HG03064 (cell line): Measurements from ENCODE around the gene RAB37.

ENCODE experiments used
- ATAC-seq: cut with Tn5 transposase; IDR thresholded peaks from one replicate; pipeline ENCODE4 v1.9.1; 2021; ENCODE audit warnings: low read depth; ENCODE audit not compliant: unreplicated experiment

RAB37 gene

GRCh38 chr17:74776044-74776962 lies 39.2 kb downstream of the RAB37 start, which contains the start of gene NAT9:
Gene NAT9, minus strand, starts transcription at chr17:74776345. Its CDS starts 647 bp downstream, at chr17:74775698.
- ATAC-seq: peak; percentile 51

- ATAC-seq: no peak
Measured at GRCh38 chr17:74776990-74777389, 39.9 kb downstream of the RAB37 start.

GRCh38 chr17:74777901-74778515 lies 41.0 kb downstream of the RAB37 start:
- no peak for ATAC-seq

GRCh38 chr17:74778960-74779359 lies 41.9 kb downstream of the RAB37 start:
- ATAC-seq: no peak

- ATAC-seq: no peak
Measured at GRCh38 chr17:74779501-74779900, 42.4 kb downstream of the RAB37 start.

- ATAC-seq: peak; percentile 57
Measured at GRCh38 chr17:74779948-74780400, 42.9 kb downstream of the RAB37 start.

- no peak for ATAC-seq
Measured at GRCh38 chr17:74780443-74781238, 43.6 kb downstream of the RAB37 start.

GRCh38 chr17:74782571-74782970 lies 45.5 kb downstream of the RAB37 start:
- ATAC-seq: no peak

GRCh38 chr17:74784125-74784810 lies 47.2 kb downstream of the RAB37 start:
- ATAC-seq: no peak

GRCh38 chr17:74785096-74785980 lies 48.3 kb downstream of the RAB37 start:
- ATAC-seq: no peak

- ATAC-seq: no peak
Measured at GRCh38 chr17:74785981-74786360, 48.9 kb downstream of the RAB37 start.

GRCh38 chr17:74786431-74787055 lies 49.5 kb downstream of the RAB37 start:
- ATAC-seq: no peak

- ATAC-seq: no peak
Measured at GRCh38 chr17:74790161-74791058, 53.4 kb downstream of the RAB37 start.

- no peak for ATAC-seq
Measured at GRCh38 chr17:74792586-74793105, 55.6 kb downstream of the RAB37 start.

GRCh38 chr17:74795327-74796020 lies 58.4 kb downstream of the RAB37 start:
- ATAC-seq: no peak

- no peak for ATAC-seq
Measured at GRCh38 chr17:74796211-74796610, 59.2 kb downstream of the RAB37 start.

- no peak for ATAC-seq
Measured at GRCh38 chr17:74796866-74797265, 59.8 kb downstream of the RAB37 start.
